HG03135 (cell line): ENCODE measurements around the gene SDHAF2.
"Not testable (repeated sequence)": the region's sequence is repeated elsewhere in the genome, so short reads cannot be mapped to it uniquely, and the experiment has no call there.

Experiments
- ATAC-seq: cut with Tn5 transposase; IDR thresholded peaks from one replicate; pipeline ENCODE4 v1.9.1; 2021; ENCODE audit warnings: mild to moderate bottlenecking, moderate library complexity; ENCODE audit not compliant: unreplicated experiment

SDHAF2 gene

GRCh38 chr11:61474013-61474643, 44.2 kb downstream of the SDHAF2 start:
- ATAC-seq = no peak

DNA sequence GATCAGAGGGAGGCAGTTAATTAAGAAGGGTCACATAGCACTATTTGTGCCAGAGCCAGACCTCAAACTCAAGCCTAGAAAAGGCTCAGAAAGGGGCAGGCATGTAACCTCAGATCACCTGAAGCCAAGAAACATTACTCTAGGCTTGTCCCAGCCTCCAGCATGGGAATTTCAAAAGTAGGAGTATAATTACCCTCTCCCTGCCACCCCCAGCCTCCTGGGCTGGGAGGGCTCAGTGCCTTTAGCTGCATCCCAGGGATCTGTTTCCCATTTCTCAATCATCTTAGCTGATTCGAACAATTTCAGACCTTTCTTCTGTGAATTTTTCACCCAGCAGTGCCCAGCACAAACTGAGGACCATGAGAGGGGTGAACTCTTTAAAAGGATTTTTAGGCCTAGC, 45.5 kb downstream of the SDHAF2 start:
- ATAC-seq = no peak

DNA sequence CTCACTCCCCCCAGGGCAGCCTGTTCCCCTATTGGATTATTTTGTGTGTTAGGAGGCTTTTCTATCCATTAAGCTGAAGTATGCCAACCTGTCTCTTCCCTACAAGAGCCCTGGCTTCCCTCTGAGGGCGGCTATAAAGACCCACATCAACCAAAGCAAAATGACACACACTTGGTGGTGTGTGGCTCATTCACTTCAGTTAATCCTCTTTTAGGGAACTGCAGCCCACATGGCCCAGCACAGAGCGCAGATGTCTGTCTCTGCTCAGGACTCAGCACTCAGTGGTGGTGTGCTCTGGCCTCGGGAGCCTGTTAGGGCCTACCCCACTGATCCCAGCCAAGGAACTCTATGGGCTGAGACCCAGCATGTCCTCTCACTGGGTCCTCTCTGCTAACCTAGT, 46.4 kb downstream of the SDHAF2 start:
- ATAC-seq = no peak

GRCh38 chr11:61477126-61477525, 47.2 kb downstream of the SDHAF2 start:
- ATAC-seq = no peak

DNA sequence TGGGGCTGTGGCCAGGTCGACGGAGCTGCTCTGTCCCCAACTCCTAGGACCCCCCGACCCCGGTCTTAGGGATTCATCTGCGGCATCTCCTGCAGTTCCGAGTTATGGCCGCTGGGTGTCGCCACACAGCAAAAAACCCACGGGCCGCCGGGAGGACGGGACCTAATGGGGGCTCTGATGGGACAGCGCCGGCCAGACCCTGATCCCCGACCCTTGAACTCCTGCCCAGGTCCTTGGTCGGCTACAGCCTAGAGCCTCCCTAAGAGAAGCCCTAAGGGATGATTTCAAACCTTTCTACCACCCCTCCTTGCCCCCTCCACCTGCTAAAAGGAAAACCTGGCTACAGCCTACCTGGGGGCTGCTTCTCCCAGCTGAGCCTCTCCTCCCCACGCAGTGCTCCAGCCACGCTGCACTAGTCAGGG, 47.8 kb downstream of the SDHAF2 start:
- no peak for ATAC-seq

- ATAC-seq = not testable (repeated sequence)
These were observed 49.6 kb downstream of the SDHAF2 start for GRCh38 chr11:61479360-61480058.

DNA sequence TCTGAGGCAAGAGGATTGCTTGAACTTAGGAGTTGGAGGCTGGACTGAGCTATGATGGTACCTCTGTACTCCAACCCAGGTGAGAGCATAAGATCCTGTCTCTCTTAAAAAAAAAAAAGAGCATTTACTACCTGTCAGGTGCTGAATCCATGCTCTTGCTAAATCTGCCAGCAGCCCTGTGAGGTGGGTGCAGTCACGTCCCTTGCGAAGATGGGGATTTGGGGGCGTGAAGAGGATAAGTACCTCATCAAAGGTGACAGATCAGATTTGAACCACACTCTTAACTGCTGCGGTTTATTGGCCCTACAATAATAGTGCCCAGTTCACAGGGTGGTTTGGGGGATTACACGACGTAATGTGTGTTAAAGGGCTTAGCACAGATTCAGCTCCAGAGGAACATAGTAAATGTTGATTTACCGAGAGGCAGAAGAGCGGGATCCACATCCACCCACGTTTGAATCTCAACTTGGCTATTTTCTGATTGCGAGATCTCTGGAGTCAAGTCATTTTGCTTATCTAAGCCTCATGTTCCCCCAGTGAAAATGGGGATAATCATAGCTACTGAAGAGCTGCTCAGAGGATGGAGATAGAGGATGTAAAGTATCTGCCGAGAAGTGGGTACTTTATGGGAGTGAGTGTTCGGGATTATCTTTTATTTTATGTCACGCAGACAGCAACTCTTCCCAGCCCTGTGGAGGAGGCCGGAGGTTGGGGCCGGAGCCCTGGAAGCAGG, 50.5 kb downstream of the SDHAF2 start:
- ATAC-seq = no peak

DNA sequence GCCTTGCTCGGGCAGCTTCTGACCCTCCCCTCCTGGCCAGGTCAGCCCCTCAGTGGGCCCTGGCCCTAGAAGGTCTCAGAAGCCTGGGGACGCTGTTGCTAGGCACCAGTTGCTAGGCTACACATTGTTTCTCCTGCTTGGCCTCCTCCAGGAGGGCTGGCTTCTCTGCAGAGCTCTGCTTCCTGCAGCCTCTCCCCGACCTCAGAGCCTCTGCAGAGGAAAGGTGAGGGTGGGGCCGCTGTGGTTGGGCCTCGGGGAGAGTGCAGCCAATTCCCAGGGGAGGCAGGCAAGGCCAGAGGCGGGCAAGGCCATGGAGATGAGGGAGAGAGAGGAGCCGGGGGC, 51.0 kb downstream of the SDHAF2 start:
- ATAC-seq = no peak

DNA sequence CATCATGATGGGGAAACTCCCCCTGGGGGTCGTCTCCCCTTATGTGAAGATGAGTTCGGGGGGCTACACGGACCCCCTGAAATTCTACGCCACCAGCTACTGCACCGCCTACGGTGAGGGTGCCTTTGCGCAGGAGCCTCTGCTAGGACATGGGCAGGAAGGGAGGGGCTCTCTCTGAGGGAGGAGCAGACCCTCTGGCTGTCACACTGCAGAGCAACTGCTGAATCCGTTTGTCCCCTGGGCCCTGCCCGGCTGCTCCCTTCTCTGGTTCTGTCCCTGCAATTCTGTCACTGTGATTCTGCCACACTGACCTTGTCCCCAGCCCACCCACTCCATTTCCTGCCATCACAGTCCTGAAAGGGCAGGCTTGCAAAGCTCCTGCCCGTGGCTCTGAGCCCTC, 51.9 kb downstream of the SDHAF2 start:
- ATAC-seq = no peak

DNA sequence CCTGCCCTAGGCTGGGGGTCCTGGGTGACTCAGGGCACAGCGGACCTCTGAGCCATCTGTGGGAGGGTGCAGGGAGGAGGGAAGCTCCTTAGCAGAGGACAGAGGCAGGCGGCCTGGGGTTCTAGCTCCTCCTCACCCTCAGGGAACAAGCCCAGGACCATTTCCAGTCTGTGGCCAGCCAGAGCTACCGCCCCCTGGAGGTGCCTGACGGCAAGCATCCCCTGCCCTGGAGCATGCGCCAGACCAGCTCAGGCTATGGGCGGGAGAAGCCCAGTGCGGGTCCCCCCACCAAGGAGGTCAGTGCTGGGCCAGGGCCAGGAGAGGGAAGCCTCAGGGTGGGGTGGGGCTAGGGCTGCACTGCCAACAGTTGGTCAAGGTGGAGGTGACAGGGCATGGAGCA, 52.6 kb downstream of the SDHAF2 start:
- ATAC-seq = no peak

GRCh38 chr11:61484541-61484940, 54.6 kb downstream of the SDHAF2 start:
- no peak for ATAC-seq

DNA sequence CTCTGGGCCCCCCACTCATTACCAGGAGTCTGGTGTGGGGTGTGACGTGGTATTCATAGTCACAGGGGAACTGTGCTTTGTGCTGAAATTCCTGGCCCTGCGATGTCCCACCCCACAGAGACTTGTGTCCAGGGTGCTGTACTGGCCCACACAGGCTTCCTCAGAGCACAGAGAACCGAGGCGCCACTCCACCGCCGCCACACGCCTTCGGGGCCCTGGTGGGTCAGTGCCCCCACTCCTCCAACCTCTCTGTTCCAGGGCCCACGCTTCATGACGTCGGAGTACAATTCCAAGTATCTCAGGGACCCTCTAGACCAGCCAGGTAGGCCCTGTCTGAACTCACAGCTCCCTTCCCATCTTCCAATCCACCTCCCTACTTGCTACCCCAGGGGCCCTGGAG, 55.2 kb downstream of the SDHAF2 start:
- no peak for ATAC-seq

DNA sequence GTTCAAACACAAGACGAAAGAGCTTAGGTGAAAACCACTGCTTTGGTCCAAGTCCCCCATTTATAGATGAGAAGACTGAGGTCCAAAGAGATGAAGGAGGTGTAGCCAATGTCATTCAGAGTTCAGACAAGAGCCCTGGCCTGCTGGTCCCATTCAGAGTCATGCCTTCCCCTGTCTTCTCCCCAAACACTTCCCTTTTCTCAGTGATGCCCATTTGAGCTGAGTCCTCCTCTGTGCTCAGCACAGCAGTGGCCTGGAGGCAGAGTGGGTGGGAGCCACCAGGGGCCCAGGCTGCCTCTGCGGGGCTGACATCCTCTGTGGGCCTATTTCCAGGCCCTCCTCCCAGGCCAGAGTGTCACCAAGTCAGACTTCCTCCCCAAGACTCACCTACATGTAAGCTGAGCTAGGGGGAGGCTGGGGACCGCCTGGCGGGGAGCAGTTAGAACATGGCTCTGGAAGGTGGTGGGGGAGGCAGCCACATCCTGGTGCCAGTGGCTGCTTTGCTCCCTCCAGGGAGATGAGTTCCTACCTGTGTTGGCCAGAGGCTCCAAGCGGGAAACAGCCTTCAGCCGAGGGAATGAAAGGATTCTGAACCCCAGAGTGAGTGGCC, 56.2 kb downstream of the SDHAF2 start:
- no peak for ATAC-seq

DNA sequence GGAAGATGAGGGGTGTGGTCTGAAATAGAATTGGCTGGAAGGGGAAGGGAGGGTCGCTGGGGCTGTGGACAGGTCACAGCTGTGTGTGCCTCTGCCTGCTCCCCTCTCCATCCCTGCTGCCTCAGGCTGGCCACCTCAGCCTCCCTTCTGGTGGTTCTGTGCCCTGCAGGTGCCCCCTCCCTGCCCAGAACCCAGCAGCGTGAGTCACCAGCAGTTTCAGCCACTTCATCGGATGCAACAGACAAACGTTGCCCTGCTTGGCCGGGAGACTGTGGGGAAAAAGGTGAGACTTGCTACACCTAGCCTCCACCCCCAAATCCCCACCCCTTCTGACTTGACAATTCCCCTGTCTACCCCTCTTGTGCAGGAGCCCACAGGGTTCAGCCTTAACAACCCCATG, 56.9 kb downstream of the SDHAF2 start:
- no peak for ATAC-seq

DNA sequence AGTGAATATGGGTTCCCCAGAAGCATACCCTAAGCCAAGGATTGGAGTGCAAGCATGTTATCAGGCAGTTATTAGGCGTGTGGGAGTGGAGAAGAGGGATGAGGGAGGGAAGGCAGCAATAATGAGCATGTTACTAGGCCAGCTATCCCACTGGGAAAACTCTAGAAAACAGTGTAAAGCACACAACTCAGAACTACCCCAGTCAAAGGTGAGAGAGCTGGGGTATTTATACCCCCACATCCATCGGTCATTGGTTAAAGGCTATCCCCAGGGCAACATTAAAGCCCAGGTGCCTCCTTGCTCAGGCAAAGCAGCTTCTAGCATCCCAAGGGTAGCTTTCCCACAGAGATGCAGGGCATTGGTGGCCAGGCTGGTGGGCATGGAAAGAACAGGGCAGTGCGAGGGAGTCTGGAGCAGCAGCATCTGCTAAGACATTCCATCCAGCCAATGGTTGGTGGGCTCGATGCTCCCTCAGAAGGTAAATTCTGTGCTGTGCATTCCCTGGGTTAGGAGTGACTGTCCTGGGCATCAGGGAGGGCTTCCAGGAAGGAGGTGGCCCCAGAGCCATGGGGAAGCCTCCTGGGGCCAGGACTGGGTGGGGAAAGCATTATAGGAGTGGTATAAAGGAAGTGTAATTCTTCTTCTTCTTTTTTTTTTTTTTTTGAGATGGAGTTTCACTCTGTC, 57.6 kb downstream of the SDHAF2 start:
- no peak for ATAC-seq

GRCh38 chr11:61488651-61489291, 58.8 kb downstream of the SDHAF2 start:
- no peak for ATAC-seq

GRCh38 chr11:61489833-61490721, 60.2 kb downstream of the SDHAF2 start:
- ATAC-seq = no peak

GRCh38 chr11:61491736-61492395, 61.9 kb downstream of the SDHAF2 start:
- ATAC-seq = no peak

GRCh38 chr11:61494381-61494961, 64.5 kb downstream of the SDHAF2 start:
- ATAC-seq = no peak
